ENCODE results near the gene ZNF496.
A peak's percentile ranks its signal among the peaks of the same experiment; 100 is the strongest.

The ZNF496 gene

DNA sequence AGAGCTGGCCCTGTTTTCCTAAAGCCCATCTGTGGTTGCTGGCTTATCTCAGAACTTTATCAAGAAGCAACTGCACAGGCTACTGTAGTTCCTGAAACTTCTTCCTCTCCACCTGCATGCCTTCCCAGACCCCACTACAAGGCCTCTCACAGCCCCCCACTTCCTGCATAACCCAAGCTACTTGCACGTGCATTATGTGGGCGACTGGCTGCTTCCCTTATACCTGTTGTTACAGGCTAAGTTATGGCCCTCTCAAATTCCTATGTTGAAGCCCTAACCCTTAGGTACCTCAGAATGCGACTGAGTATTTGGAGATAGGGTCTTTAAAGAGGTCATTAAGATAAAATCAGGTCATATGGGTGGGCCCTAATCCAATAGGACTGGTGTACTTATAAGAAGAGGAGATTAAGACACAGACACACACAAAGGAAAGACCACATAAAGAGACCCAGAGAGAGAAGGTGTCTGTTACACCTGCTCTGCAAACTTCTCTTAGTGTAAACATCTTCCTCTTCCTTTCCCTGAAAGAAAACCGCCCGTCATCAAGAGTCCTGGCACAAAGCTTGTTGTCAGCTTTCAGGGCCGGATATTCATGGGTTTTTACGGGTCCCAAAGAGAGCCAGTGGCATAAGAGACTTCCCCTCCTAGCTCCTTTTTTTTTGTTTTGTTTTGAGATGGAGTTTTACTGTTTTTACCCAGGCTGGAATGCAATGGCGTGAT lies 5.1 kb downstream of the ZNF496 start:
- DNase-seq: no peak

DNA sequence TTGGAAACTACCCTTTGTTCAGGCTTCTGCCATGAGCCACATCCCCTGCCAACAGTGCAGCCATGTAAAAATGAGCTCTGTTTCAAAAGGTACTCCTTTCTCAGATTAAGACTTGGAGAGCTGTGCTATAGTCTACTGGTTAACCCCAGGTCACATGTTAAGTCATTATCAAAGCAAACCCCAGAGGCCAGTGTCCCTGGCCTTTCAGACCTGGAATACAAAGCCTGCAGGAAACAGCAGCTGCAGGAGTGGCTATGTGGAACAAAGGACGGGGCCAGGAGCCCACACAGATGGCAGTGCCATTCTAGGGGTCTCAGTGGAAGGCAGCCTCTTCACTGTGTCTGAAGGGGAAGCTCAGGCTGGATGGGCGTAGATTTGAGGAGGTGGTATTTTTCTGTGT lies 6.7 kb downstream of the ZNF496 start:
- no peak for DNase-seq

DNA sequence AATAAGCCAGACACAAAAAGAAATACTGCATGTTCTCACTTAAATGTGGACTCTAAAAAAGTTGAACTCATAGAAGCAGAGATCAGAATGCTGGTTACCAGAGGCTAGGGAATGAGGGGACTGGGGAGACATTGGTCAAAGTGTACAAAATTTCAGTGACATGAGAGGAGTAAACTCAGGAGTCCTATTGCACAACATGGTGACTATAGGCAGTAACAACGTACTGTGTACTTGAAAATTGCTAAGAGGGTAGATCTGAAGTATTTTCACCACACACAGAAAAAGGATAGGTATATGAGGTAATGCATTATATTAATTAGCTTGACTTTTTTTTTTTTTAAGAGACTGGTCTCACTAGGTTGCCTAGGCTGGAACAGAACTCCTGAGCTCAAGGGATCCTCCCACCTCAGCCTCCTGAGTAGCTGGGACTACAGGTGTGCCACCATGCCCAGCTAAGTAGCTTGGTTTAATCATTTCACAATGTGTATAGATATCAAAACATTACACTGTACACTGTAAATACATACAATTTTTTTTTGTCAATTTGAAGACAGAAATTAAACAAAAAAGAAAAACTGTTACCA lies 7.4 kb downstream of the ZNF496 start:
- no peak for DNase-seq

GRCh38 chr1:247322849-247323586 lies 8.6 kb downstream of the ZNF496 start:
- DNase-seq: peak; percentile 61

- DNase-seq: no peak
These were observed 9.2 kb downstream of the ZNF496 start for GRCh38 chr1:247322442-247322841.

DNA sequence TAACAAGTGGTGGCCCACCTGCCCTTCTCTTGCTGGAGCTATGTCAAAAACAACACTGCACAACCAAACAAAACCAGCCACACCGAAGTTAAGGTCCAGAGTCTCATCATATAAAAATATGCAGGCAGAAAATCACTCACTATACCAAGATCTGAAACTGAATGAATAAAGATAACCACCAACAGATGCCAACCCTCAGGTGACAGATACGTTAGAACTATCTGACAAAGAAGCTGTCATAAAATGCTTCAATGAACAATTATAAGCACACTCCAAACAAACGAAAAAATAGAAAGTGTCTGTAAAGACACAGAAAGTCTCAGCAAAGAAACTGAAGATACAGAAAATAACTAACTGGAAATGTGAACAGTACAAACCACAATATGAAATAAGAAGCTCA lies 14.0 kb downstream of the ZNF496 start:
- no peak for DNase-seq

- DNase-seq: no peak
These were observed 15.0 kb downstream of the ZNF496 start for GRCh38 chr1:247316590-247317197.

- no peak for DNase-seq
These were observed 27.6 kb downstream of the ZNF496 start for GRCh38 chr1:247304031-247304430.

GRCh38 chr1:247303216-247303615 lies 28.5 kb downstream of the ZNF496 start:
- DNase-seq: no peak

GRCh38 chr1:247301176-247301540 lies 30.5 kb downstream of the ZNF496 start:
- no peak for DNase-seq

DNA sequence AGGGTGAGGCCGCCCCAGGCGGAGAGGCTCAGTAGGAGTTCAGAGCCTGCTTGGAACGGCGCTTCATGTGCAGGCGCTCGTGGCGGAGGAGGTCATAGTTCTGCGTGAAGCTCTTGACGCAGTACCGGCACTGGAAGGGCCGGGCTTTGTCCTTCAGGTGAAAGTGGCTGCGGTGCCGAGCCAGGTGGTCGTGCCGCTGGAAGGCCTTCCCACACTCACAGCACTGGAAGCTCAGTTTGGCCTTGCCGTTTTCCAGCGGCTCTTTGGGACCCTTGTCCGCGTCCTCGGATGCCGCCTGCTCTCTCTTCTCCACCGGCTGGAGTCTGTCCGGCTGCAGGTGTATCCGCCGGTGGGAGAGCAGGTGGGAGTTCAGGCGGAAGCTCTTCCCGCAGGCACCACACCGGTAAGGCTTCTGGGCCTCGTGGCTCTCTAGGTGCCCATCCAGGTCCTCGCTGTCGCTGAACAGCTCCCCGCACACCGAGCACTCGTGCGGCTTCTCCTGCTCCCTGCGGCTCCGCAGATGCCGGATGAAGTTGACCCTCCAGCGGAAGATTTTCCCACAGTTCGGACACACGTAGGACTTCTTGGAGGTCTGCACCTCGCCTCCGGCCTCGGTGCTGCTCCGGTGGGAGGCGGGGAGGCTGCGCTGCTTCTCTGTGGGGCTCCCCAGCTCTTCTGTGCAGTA lies 31.0 kb downstream of the ZNF496 start:
- no peak for DNase-seq

- no peak for DNase-seq
These were observed 31.8 kb downstream of the ZNF496 start for GRCh38 chr1:247299723-247300381.

- no peak for DNase-seq
These were observed 33.0 kb downstream of the ZNF496 start for GRCh38 chr1:247298701-247299100.

- no peak for DNase-seq
These were observed 33.6 kb downstream of the ZNF496 start for GRCh38 chr1:247298124-247298481.

- no peak for DNase-seq
These were observed 34.2 kb downstream of the ZNF496 start for GRCh38 chr1:247297263-247298123.

GRCh38 chr1:247296599-247297180 lies 35.0 kb downstream of the ZNF496 start:
- no peak for DNase-seq

DNA sequence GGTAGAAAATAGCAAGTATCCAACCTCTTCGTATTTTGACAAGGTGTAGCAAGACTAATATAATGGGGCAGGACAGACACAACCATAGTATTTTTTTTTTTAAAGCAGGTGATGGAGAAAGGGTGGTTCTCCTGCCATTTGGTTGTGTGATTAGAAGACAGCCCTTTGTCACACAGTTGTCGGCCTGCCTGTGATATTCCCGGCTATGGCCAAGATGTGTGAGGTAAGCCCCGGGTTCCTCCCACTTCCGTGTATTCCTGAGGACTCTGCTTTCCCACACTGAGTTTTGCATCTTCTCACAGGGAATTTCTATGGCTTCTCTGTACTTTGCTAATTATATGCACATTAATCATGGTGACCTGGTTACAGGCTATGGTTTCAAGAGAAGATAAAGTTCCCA lies 35.9 kb downstream of the ZNF496 start:
- DNase-seq: no peak

DNA sequence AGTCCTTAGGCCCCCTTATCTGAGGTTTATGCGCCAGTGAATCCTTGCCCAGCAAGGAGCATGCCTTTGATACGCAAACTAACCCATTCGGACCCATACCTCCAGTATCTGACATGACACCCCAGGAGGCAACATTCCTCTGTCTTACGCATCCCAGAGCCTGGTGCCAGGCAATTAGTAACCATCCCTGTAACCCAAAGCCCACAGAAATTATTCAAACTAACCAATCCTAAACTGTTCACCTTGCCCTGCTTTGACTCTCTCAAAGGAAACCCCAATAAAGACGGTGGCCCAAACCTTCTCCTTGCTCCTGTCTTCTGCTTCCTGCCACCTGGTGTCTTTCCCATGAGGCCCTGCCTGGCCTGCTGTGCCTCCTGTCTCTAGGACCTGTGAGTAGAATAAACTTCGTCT lies 36.4 kb downstream of the ZNF496 start:
- DNase-seq: peak; percentile 34

DNA sequence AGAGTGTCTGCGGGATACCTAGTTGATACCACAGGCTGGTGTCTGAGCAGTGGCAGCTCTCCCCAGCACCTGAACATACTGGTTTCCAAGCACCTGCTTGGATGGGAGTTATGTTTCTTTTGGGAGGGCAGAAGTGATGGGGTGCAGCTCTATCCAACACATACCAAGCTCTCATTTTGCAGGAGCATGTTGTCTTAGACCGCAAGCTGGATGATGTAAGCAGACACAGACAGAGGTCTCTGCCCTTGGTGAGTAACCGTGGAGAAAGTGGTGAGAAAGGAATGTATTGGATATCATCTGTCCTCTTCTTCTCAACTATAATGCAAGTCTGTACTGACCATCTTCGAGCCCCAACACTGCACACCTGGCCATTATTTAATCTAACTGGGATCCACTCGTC lies 37.4 kb downstream of the ZNF496 start:
- no peak for DNase-seq

- no peak for DNase-seq
These were observed 38.6 kb downstream of the ZNF496 start for GRCh38 chr1:247293047-247293446.

DNA sequence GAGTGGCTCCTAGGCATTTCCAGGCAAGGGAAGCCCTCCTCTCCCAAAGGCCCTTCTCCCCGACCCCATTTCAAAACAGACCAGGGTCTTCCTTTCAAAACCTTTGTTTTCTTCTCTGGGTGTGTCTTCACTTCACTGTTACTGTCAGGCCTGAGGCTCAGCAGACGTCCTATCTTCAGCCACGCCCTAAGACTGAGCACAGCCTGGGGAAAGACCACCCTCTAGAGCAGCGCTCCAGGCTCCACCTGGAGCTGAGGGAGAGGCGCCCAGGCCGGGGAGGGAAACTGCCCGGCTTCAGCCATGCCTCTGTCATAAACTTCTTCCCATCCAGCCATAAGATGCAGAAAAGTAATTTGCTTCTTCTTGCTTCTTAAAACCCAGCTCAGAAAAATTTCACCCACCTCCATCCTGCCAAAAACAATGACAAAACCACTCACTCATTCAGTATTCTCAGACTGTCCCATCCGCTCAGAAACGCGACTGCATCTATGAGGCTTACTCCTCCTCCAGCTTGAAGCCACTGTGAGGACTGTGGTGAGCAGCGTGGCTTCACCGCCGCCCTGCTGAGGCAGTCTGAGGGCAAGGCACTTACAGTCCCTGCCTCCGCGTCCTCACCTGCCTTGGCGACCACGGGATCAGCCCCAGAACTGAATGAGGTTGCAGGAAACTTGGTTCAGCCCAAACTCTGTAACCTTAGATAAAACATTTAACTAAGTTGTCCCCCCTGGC lies 39.7 kb downstream of the ZNF496 start:
- peak; percentile 51 for DNase-seq
